Myometrial cell (primary cell): Measurements from ENCODE around the gene PKN1. TPM values are rescaled to one million over a fixed set of nuclear protein-coding genes. Genes with fewer than 3 reads are reported as not detected.

Source experiments
- total RNA-seq: library from RNA; depleted of rRNA; stranded (reverse); fragments of >200 nt; gene quantifications from 2 replicates; pipeline ENCODE4 v1.2.3, GENCODE V29; 2015

The PKN1 gene
- 112 and 126 TPM in 2 replicates for total RNA-seq

DNA sequence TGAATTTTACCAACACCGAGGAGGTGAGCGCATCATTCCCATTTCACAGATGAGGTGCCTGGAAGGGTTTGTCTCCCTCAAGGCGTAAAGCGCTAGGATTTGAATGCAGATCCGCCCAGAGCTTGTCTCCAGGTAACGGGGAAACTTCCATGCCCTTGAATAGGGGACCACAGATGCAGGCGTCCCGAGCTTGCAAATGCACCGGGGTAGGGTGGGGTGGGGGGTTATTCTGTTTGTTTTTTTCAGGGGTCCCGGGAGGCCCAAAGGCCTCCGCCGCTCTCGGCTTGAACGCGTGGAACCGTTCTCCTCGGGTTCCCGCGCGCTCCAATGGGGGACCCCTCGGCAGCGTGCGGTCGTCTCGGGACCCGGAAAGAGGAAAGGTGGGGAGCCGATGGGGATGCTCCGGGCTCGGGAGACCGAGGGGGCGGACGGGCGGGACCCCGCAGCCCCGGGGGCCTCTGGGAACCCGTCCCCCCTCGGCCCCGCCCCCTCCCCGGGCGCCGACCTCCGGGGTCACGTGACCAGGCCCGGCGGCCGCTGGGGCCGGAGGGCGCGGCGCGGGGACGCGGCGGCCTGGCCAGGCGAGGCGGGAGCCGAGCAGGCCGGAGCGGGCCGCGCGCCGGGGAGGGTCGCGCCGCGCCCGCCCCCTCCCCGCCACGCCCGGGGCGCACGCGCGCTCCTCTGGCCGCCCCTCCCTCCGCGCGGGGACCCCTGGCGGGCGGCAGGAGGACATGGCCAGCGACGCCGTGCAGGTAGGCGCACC lies at the start of gene PKN1:
Gene PKN1, plus strand, starts transcription at position 516 of the 763 bp plus-strand sequence. Its CDS starts 216 bp downstream, at position 732.

DNA sequence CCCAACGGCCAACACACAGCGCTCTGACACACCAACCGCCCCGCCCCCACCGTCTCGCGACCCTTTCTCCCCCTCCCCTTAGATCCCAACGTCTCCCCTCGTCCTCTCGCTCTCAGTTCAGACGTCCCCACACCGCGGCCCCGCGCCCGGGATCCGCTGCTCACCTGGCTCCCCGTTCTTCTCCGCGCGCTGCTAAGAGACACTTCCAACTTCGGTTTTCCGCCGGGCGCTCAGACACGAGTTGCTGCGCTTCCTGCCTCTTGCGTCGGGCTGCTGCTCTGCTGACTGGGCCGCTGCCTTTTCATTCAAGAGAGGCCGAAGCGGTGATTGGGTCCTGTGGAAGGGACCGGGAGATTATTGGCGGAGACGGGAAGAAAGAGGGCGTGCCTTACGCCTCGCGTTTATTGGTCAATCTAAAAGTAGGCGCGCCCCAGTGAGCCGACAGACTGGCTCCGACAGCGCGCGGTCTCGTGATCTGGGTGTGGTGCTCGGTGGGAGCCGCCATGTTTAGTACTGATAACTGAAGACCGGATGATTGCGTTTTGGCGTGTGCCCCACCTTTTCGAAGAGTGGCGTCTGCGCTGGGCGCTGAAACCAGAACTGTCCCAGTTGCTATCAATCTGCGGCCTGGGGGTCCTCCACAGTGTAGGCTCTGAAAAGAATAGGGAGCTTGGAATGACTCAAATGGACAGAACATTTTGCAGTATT lies 13.8 kb upstream of the PKN1 start, which contains the start of gene DDX39A:
Gene DDX39A, minus strand, starts transcription at position 236 of the 708 bp plus-strand sequence. CDS start 6,121 bp downstream, outside the sequence.

DNA sequence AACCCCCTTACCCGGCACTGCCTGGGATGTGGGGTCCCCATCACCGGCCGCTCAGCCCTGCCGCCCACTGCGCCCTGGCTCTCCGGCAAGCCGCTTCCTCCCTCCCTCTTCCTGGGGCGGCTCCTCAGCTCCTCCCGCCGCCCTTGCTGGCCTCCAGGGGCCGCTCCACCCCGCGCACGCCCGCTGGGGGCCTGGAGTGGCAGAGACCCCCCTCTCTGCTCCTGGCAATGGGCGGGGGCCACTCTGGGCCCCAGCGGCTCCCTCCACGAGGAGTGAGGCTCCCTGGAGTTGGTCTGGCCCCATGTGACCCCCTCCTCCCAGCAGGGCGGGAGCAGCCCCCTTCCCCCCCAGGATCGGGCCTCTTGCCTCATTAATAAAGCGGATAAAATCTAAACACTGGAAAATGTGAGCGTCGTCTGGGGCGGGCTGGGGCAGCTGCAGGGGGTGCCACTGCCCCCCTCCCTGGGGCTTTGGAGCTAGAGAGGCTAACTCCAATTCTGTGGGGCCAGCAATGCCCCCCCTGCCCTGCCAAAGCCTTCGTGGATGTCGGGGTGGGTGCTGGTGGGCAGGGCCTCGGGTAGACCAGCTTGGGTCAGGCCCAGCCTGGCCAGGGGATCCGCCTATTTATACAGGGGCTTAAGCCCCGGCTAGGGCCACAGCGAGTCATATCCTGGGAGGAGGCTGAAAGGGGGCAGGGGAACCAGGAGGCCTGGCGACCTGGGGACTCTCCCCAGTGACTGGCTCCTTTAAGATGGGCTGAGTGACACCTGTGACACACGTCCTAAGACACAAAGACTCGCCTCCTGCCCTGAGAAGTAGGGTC lies 42.4 kb downstream of the PKN1 start, which contains the start of gene PTGER1:
Gene PTGER1, minus strand, starts transcription at position 104 of the 823 bp plus-strand sequence. CDS start 1,034 bp downstream, outside the sequence.

DNA sequence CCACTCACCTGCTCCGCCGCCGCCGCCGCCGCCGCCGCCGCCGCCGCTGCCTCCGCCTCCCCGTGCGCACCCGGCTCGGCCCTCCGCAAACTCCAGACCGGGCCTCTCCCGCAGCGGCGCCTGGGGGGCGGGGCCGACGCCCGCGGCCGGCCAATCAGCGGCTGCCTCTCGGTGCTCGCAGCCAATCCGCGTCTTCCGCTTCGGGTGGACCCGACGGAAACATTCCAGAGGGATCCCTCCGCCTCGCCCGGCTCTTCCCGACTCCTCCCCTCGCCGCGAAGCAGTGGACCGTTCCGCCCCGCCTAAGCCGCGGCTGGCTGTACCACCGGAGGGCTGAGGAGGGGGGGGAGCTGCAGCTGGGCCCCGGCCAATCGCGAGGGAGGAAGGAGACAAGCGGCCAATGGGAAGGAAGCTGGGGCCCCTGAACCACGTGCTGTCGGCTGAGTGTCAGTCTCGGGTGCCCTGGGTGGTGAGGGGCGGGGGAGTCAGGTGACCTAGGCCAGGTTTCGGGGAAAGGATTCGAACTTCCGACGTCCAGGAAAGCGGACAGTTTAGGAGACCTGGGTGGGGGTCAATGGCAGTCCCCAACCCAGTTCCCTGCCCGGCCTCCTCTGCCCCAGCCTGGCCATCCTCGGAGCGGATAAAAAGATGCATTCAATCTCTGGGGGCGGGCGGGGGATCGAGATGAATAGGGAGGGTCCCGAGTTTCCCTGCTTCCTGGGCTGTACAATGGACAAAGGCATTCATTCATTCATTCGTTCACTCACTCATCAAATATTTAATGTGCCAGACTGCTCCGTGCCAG lies 63.1 kb downstream of the PKN1 start, which contains the start of gene GIPC1:
Gene GIPC1, minus strand, starts transcription at position 99 of the 805 bp plus-strand sequence. CDS start 13,151 bp downstream, outside the sequence.

DNA sequence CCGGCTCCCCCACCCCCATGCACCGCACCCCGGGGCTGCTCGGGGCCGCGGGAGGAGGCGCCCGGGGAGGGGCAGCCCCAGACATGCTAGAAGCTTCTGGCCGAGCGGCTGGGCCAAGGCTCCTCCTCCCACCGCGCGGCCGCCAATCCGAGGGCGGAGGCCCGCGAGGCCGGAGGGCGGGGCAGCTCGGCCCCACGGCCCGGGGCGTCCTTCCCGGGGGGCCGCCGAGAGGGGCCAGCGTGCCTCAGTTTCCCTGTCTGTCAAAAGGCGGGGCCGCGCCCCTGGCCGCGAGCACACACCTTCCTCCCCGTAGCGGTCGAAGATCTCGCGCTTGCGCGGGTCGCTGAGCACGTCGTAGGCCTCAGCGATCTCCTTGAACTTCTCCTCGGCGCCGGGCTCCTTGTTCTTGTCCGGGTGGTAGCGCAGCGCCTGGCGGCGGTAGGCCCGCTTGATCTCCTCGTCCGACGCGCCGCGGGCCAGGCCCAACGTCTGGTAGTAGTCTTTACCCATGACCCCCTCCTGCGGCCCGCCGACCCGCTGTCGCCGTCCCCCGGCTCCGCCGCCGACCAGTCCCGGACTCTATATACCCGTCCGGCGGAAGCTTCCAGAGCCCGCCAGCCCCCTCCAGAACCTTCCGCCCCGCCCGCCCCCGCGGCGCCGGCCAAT lies 84.9 kb downstream of the PKN1 start, which contains the start of gene DNAJB1:
Gene DNAJB1, minus strand, starts transcription at position 558 of the 666 bp plus-strand sequence. Its CDS starts 48 bp downstream, at position 510.

Other genes starting within 250 kb of the PKN1 start
- gene ADGRL1, start 227.1 kb upstream of the PKN1 start, total RNA-seq: 2.6 and 7.8 TPM in 2 replicates
- 126 and 150 TPM in 2 replicates for gene ADGRE5, start 51.9 kb upstream of the PKN1 start, total RNA-seq
- gene DDX39A, start 14.0 kb upstream of the PKN1 start, total RNA-seq: 131 and 165 TPM in 2 replicates
- 0.86 and 0.89 TPM in 2 replicates for gene PTGER1, start 42.0 kb downstream of the PKN1 start, total RNA-seq
- gene GIPC1, start 62.8 kb downstream of the PKN1 start, total RNA-seq: 186 and 203 TPM in 2 replicates
- 81.3 and 100.0 TPM in 2 replicates for gene DNAJB1, start 85.1 kb downstream of the PKN1 start, total RNA-seq
- 87.9 and 101 TPM in 2 replicates for gene TECR, start 96.3 kb downstream of the PKN1 start, total RNA-seq
- 304 and 329 TPM in 2 replicates for gene NDUFB7, start 138.8 kb downstream of the PKN1 start, total RNA-seq
- gene CLEC17A, start 149.8 kb downstream of the PKN1 start, total RNA-seq: not detected in 2 replicates
- not detected in 2 replicates for gene ADGRE3, start 241.5 kb downstream of the PKN1 start, total RNA-seq